Upper lobe of left lung (tissue), 4 donors: ENCODE results near the gene SRGAP2B.
"Not testable (repeated sequence)": the region's sequence is repeated elsewhere in the genome, so short reads cannot be mapped to it uniquely, and the experiment has no call there.

Experiments used
- POLR2A ChIP-seq, 4 donors: fragments of 450-650 bp; IDR thresholded peaks; one replicate each; pipeline ENCODE4 v1.5.1; 2016 to 2017; ENCODE audit warnings: antibody characterized with exemption in 4 of 4, mild to moderate bottlenecking in 2 of 4
- POLR2AphosphoS5 ChIP-seq, 2 donors: sonication (generic); formaldehyde crosslinking; IDR thresholded peaks; one replicate each; pipeline ENCODE4 v1.5.1; 2017; ENCODE audit warnings: antibody characterized with exemption in 2 of 2
- TF ChIP-seq, protein P1 (sequence below), 6 experiments: fragments of 450-650 bp in 4 of 6; fragments of 200-600 bp in 2 of 6; sonication (generic) in 2 of 6; IDR thresholded peaks; one replicate each; pipeline ENCODE4 v1.5.1; 2016 to 2019; ENCODE audit warnings: antibody characterized with exemption in 6 of 6

DNA sequence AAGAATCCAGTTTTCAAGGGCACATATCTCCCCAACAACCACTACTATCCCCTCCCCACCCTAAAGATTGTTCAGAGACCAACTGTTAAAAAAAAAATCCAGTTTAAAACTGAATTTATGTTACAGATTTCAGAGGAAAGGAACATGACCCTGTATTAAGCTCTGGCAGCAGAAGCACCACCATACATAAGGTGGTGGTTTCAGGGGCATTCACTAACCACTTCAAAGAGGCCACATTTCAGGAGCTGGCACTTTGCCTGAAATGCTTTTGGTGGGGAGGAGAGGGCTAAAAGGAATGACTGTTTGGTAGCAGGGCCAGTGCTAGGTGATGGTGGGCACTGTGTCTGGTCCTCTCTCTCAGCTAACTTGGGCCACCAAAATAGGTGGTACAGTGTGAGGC lies 176.0 kb downstream of the SRGAP2B start:
- TF ChIP-seq, protein P1, sequence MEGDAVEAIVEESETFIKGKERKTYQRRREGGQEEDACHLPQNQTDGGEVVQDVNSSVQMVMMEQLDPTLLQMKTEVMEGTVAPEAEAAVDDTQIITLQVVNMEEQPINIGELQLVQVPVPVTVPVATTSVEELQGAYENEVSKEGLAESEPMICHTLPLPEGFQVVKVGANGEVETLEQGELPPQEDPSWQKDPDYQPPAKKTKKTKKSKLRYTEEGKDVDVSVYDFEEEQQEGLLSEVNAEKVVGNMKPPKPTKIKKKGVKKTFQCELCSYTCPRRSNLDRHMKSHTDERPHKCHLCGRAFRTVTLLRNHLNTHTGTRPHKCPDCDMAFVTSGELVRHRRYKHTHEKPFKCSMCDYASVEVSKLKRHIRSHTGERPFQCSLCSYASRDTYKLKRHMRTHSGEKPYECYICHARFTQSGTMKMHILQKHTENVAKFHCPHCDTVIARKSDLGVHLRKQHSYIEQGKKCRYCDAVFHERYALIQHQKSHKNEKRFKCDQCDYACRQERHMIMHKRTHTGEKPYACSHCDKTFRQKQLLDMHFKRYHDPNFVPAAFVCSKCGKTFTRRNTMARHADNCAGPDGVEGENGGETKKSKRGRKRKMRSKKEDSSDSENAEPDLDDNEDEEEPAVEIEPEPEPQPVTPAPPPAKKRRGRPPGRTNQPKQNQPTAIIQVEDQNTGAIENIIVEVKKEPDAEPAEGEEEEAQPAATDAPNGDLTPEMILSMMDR (IDR thresholded peaks at IDR 0.05), result not testable (repeated sequence)
- not testable (repeated sequence) for TF ChIP-seq POLR2A, POLR2AphosphoS5 (IDR thresholded peaks at IDR 0.05)
